ENCODE data around the gene PRKAG1.

Gene PRKAG1

GRCh38 chr12:49054524-49054923 lies 35.9 kb upstream of the PRKAG1 start:
- Histone ChIP-seq H3K36me3 (ENCODE audit: insufficient read depth, low read length) (peaks cover 11% of the 10 kb centered on the region), H3K4me1 (ENCODE audit: insufficient read depth, low read length) (peaks cover 30% of the 10 kb centered on the region), H3K9ac (ENCODE audit: low read depth, low read length) (no peak overlapping the region), H3K9me3 (ENCODE audit: control insufficient read depth, insufficient read depth, low read length) (no peaks in the 10 kb centered on the region)

GRCh38 chr12:49054096-49054495 lies 35.5 kb upstream of the PRKAG1 start:
- Histone ChIP-seq H3K36me3 (ENCODE audit: insufficient read depth, low read length) (peaks cover 14% of the 10 kb centered on the region), H3K9ac (ENCODE audit: low read depth, low read length) (no peak overlapping the region), H3K9me3 (ENCODE audit: control insufficient read depth, insufficient read depth, low read length) (no peaks in the 10 kb centered on the region), H3K4me1 (ENCODE audit: insufficient read depth, low read length) (peaks cover 30% of the 10 kb centered on the region)

GRCh38 chr12:49052451-49053208 lies 34.1 kb upstream of the PRKAG1 start:
- Histone ChIP-seq H3K9me3 (ENCODE audit: control insufficient read depth, insufficient read depth, low read length) (no peaks in the 10 kb centered on the region), H3K9ac (ENCODE audit: low read depth, low read length) (no peak overlapping the region), H3K36me3 (ENCODE audit: insufficient read depth, low read length) (peaks cover 29% of the 10 kb centered on the region)

GRCh38 chr12:49051777-49052438 lies 33.3 kb upstream of the PRKAG1 start:
- H3K9ac ChIP-seq (ENCODE audit: low read depth, low read length) = no peak overlapping the region
- H3K9me3 ChIP-seq (ENCODE audit: control insufficient read depth, insufficient read depth, low read length) = no peaks in the 10 kb centered on the region
- peaks cover 30% of the 10 kb centered on the region for H3K36me3 ChIP-seq (ENCODE audit: insufficient read depth, low read length)
- peaks cover 12% of the 10 kb centered on the region for H3K4me1 ChIP-seq (ENCODE audit: insufficient read depth, low read length)

More at GRCh38 chr12:49052451-49053208, 34.1 kb upstream of the PRKAG1 start:
- peaks cover 19% of the 10 kb centered on the region for H3K4me1 ChIP-seq (ENCODE audit: insufficient read depth, low read length)

- peaks cover 7% of the 10 kb centered on the region for H3K4me1 ChIP-seq (ENCODE audit: insufficient read depth, low read length)
- peaks cover 30% of the 10 kb centered on the region for H3K36me3 ChIP-seq (ENCODE audit: insufficient read depth, low read length)
- no peaks in the 10 kb centered on the region for H3K9me3 ChIP-seq (ENCODE audit: control insufficient read depth, insufficient read depth, low read length)
- no peak overlapping the region for H3K9ac ChIP-seq (ENCODE audit: low read depth, low read length)
Measured at GRCh38 chr12:49051373-49051764, 32.8 kb upstream of the PRKAG1 start.

- peaks cover 35% of the 10 kb centered on the region for H3K36me3 ChIP-seq (ENCODE audit: insufficient read depth, low read length)
- H3K9me3 ChIP-seq (ENCODE audit: control insufficient read depth, insufficient read depth, low read length) = no peaks in the 10 kb centered on the region
- H3K9ac ChIP-seq (ENCODE audit: low read depth, low read length) = no peak overlapping the region
- H3K4me1 ChIP-seq (ENCODE audit: insufficient read depth, low read length) = 0 out of 2 replicates have a peak, but pooled peaks cover 2% of the 10 kb centered on the region
Measured at GRCh38 chr12:49050507-49051372, 32.2 kb upstream of the PRKAG1 start.

- H3K36me3 ChIP-seq (ENCODE audit: insufficient read depth, low read length) = peaks cover 35% of the 10 kb centered on the region
- H3K4me1 ChIP-seq (ENCODE audit: insufficient read depth, low read length) = no peaks in the 10 kb centered on the region
- no peaks in the 10 kb centered on the region for H3K9me3 ChIP-seq (ENCODE audit: control insufficient read depth, insufficient read depth, low read length)
- H3K9ac ChIP-seq (ENCODE audit: low read depth, low read length) = no peak overlapping the region
Measured at GRCh38 chr12:49049566-49050224, 31.1 kb upstream of the PRKAG1 start.

- H3K36me3 ChIP-seq (ENCODE audit: insufficient read depth, low read length) = peaks cover 35% of the 10 kb centered on the region
- no peaks in the 10 kb centered on the region for H3K4me1 ChIP-seq (ENCODE audit: insufficient read depth, low read length)
Measured at GRCh38 chr12:49048953-49049352, 30.4 kb upstream of the PRKAG1 start.

GRCh38 chr12:49046129-49046895 lies 27.7 kb upstream of the PRKAG1 start:
- Histone ChIP-seq H3K4me1 (ENCODE audit: insufficient read depth, low read length) (no peaks in the 10 kb centered on the region), H3K9ac (ENCODE audit: low read depth, low read length) (no peak overlapping the region), H3K9me3 (ENCODE audit: control insufficient read depth, insufficient read depth, low read length) (no peaks in the 10 kb centered on the region), H3K36me3 (ENCODE audit: insufficient read depth, low read length) (peaks cover 46% of the 10 kb centered on the region)

More at GRCh38 chr12:49048953-49049352, 30.4 kb upstream of the PRKAG1 start:
- no peaks in the 10 kb centered on the region for H3K9me3 ChIP-seq (ENCODE audit: control insufficient read depth, insufficient read depth, low read length)
- H3K9ac ChIP-seq (ENCODE audit: low read depth, low read length) = no peak overlapping the region

- Histone ChIP-seq H3K4me1 (ENCODE audit: insufficient read depth, low read length) (no peaks in the 10 kb centered on the region), H3K9ac (ENCODE audit: low read depth, low read length) (no peak overlapping the region), H3K9me3 (ENCODE audit: control insufficient read depth, insufficient read depth, low read length) (no peaks in the 10 kb centered on the region), H3K36me3 (ENCODE audit: insufficient read depth, low read length) (peaks cover 40% of the 10 kb centered on the region)
Measured at GRCh38 chr12:49044660-49045059, 26.1 kb upstream of the PRKAG1 start.

- H3K9ac ChIP-seq (ENCODE audit: low read depth, low read length) = no peak overlapping the region
- H3K36me3 ChIP-seq (ENCODE audit: insufficient read depth, low read length) = peaks cover 36% of the 10 kb centered on the region
- no peaks in the 10 kb centered on the region for H3K4me1 ChIP-seq (ENCODE audit: insufficient read depth, low read length)
- no peaks in the 10 kb centered on the region for H3K9me3 ChIP-seq (ENCODE audit: control insufficient read depth, insufficient read depth, low read length)
Measured at GRCh38 chr12:49043856-49044258, 25.3 kb upstream of the PRKAG1 start.

- H3K9ac ChIP-seq (ENCODE audit: low read depth, low read length) = no peak overlapping the region
- H3K36me3 ChIP-seq (ENCODE audit: insufficient read depth, low read length) = peaks cover 33% of the 10 kb centered on the region
- H3K9me3 ChIP-seq (ENCODE audit: control insufficient read depth, insufficient read depth, low read length) = no peaks in the 10 kb centered on the region
- no peaks in the 10 kb centered on the region for H3K4me1 ChIP-seq (ENCODE audit: insufficient read depth, low read length)
Measured at GRCh38 chr12:49043241-49043640, 24.7 kb upstream of the PRKAG1 start.

- no peaks in the 10 kb centered on the region for H3K4me1 ChIP-seq (ENCODE audit: insufficient read depth, low read length)
- no peaks in the 10 kb centered on the region for H3K9me3 ChIP-seq (ENCODE audit: control insufficient read depth, insufficient read depth, low read length)
- no peak overlapping the region for H3K9ac ChIP-seq (ENCODE audit: low read depth, low read length)
- peaks cover 26% of the 10 kb centered on the region for H3K36me3 ChIP-seq (ENCODE audit: insufficient read depth, low read length)
Measured at GRCh38 chr12:49041881-49042484, 23.4 kb upstream of the PRKAG1 start.

Data from ES-I3 (cell line).